Measurements from ENCODE around the gene COL6A2.

The COL6A2 gene

DNA sequence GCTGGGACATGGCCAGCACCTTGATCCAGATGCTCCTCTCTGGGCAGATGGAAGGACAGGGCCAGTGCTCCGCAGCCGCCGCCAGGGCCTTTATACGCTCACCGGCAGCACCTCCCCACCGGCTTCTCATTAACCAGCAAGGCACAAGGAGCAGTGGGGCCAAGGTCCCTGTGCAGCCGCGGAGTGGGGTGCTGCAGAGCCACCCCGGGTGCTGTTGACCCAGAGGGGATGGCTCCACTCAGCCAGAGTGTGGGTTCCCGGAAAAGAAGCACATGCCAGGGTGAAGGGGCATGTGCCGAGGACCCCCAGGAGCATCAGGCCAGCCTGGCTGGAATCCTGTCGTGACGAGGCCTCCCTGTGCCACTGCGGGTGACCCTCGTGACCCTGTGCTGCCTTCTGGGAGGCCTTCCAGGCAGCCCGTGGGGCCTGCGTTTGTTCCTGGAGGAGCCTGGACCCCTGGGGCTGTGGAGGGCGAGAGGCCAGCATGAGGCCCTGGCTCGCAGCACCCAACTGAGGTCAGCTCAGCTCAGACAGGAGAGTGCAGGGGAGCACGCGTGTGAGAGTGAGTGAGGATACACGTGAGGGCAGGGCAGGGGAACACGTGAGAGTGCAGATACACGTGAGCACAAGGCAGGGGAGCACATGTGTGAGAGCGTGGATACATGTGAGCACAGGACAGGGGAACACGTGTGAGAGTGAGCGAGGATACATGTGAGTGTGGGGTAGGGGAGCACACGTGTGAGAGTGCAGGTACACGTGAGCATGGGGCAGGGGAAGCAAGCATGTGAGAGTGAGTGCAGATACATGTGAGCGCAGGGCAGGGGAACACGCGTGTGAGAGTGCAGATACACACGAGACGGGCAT lies 57.8 kb downstream of the COL6A2 start, which contains the start of gene FTCD:
FTCD (minus strand) TSS at position 66 of the 864 bp plus-strand sequence; CDS start at position 10, 56 bp downstream.
- Mint-ChIP-seq H3K36me3 (ENCODE audit: insufficient read depth) (no peaks in the 10 kb centered on the region), H3K4me1 (no peaks in the 10 kb centered on the region), H3K27ac (ENCODE audit: low read depth) (no peak within 1 kb of the TSS), H3K4me3 (no peak within 1 kb of the TSS), H3K27me3 (no peaks in the 10 kb centered on the region), H3K9me3 (no peaks in the 10 kb centered on the region)
- ATAC-seq (replicated peaks; ENCODE audit: extremely low read depth, poor library complexity, severe bottlenecking) (no peak), DNase-seq (ENCODE audit: low spot score in 2 of 2) (no peak)

GRCh38 chr21:46156378-46156645 lies 58.4 kb downstream of the COL6A2 start:
- no peaks in the 10 kb centered on the region for H3K9me3 Mint-ChIP-seq
- no peaks in the 10 kb centered on the region for H3K4me1 Mint-ChIP-seq
- H3K4me3 Mint-ChIP-seq = no peak overlapping the region
- H3K27me3 Mint-ChIP-seq = no peaks in the 10 kb centered on the region
- no peak for ATAC-seq (replicated peaks; ENCODE audit: extremely low read depth, poor library complexity, severe bottlenecking)
- H3K36me3 Mint-ChIP-seq (ENCODE audit: insufficient read depth) = peaks cover 1% of the 10 kb centered on the region
- H3K27ac Mint-ChIP-seq (ENCODE audit: low read depth) = no peak overlapping the region
- DNase-seq (ENCODE audit: low spot score in 2 of 2) = no peak

- DNase-seq (ENCODE audit: low spot score in 2 of 2) (no peak), ATAC-seq (replicated peaks; ENCODE audit: extremely low read depth, poor library complexity, severe bottlenecking) (no peak)
- Mint-ChIP-seq H3K4me1 (no peaks in the 10 kb centered on the region), H3K27me3 (no peaks in the 10 kb centered on the region), H3K4me3 (no peak overlapping the region), H3K27ac (ENCODE audit: low read depth) (no peak overlapping the region), H3K36me3 (ENCODE audit: insufficient read depth) (peaks cover 1% of the 10 kb centered on the region), H3K9me3 (no peaks in the 10 kb centered on the region)
Observed at GRCh38 chr21:46156678-46157077, 58.8 kb downstream of the COL6A2 start.

DNA sequence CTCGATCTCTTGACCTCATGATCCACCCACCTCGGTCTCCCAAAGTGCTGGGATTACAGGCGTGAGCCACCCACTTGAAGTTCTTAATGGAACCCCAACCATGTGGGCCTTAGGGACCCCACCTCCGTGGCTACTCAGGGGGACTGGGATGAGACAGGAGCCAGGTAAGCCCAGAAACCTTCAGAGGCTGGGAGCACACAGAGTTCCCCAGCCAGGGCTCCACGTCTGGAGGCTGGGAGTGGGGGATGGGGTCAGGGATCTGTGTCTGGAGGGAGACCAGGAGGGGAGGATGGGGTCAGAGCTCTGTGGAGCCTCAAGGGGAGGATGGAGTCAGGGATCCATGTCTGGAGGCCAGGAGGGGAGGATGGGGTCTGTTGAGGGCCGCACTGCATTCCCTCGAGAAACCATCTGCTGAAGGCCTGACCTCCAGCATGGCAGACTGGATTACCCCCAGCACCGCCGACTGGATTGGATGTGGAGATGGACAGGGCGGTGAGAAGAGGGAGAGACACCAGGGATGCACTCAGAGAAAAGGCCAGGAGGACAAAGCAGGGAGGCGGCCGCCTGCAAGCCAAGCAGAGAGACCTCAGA lies 59.6 kb downstream of the COL6A2 start:
- no peaks in the 10 kb centered on the region for H3K9me3 Mint-ChIP-seq
- H3K4me1 Mint-ChIP-seq = no peaks in the 10 kb centered on the region
- DNase-seq (ENCODE audit: low spot score in 2 of 2) = no peak
- no peak overlapping the region for H3K4me3 Mint-ChIP-seq
- H3K27me3 Mint-ChIP-seq = no peaks in the 10 kb centered on the region
- H3K36me3 Mint-ChIP-seq (ENCODE audit: insufficient read depth) = peaks cover 3% of the 10 kb centered on the region
- no peak for ATAC-seq (replicated peaks; ENCODE audit: extremely low read depth, poor library complexity, severe bottlenecking)
- no peak overlapping the region for H3K27ac Mint-ChIP-seq (ENCODE audit: low read depth)

DNA sequence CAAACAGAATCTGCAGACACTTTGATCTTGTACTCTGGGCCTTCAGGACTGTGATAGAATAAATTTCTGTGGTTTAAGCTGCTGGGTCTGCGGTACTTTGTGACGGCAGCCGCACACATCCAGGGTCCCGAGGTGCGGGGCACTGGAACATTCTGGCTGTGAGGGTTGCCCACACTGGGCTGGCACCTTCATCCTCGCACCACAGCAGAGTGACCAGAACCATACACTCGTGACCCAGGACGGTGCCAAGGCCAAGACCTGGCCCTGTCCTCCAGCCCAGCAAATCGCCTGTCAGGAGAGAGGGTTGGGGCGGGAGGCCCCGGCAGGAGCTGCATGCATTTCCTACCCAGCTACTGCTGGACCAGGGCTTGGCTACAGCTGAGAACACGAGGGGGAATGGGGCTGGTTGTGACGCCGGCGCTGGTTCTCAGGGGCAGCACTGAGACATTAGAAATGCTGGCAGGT lies 60.1 kb downstream of the COL6A2 start:
- no peak for DNase-seq (ENCODE audit: low spot score in 2 of 2)
- Mint-ChIP-seq H3K36me3 (ENCODE audit: insufficient read depth) (peaks cover 3% of the 10 kb centered on the region), H3K27ac (ENCODE audit: low read depth) (no peak overlapping the region), H3K4me1 (no peaks in the 10 kb centered on the region), H3K9me3 (no peaks in the 10 kb centered on the region), H3K4me3 (no peak overlapping the region), H3K27me3 (no peaks in the 10 kb centered on the region)
- ATAC-seq (replicated peaks; ENCODE audit: extremely low read depth, poor library complexity, severe bottlenecking) = no peak

GRCh38 chr21:46158666-46159300 lies 60.9 kb downstream of the COL6A2 start:
- Mint-ChIP-seq H3K4me3 (no peak overlapping the region), H3K27me3 (no peaks in the 10 kb centered on the region), H3K36me3 (ENCODE audit: insufficient read depth) (peaks cover 3% of the 10 kb centered on the region), H3K27ac (ENCODE audit: low read depth) (no peak overlapping the region), H3K9me3 (no peaks in the 10 kb centered on the region), H3K4me1 (no peaks in the 10 kb centered on the region)
- no peak for DNase-seq (ENCODE audit: low spot score in 2 of 2)
- no peak for ATAC-seq (replicated peaks; ENCODE audit: extremely low read depth, poor library complexity, severe bottlenecking)

DNA sequence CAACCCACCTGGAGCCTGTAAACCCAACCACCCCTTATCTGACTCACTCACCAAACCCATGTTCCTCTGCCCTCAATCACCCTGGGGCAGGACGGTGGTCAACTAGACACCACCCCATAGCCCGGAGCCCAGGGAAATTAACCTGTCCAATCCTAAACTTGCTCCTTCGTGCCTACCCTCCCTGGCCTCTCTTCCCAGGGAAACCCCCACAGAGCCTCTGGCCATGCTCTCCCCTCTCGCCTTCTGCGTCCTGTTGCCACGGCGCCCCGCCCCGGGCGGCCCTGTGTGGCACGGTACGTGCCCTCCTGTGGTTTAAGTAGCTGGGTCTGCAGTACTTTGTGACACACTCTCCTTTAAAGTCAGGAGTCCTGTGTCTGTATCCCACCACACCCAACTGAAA lies 61.5 kb downstream of the COL6A2 start:
- Mint-ChIP-seq H3K4me3 (no peak overlapping the region), H3K27ac (ENCODE audit: low read depth) (no peak overlapping the region), H3K36me3 (ENCODE audit: insufficient read depth) (peaks cover 3% of the 10 kb centered on the region), H3K4me1 (no peaks in the 10 kb centered on the region), H3K27me3 (no peaks in the 10 kb centered on the region), H3K9me3 (no peaks in the 10 kb centered on the region)
- DNase-seq (ENCODE audit: low spot score in 2 of 2) (no peak), ATAC-seq (replicated peaks; ENCODE audit: extremely low read depth, poor library complexity, severe bottlenecking) (no peak)

DNA sequence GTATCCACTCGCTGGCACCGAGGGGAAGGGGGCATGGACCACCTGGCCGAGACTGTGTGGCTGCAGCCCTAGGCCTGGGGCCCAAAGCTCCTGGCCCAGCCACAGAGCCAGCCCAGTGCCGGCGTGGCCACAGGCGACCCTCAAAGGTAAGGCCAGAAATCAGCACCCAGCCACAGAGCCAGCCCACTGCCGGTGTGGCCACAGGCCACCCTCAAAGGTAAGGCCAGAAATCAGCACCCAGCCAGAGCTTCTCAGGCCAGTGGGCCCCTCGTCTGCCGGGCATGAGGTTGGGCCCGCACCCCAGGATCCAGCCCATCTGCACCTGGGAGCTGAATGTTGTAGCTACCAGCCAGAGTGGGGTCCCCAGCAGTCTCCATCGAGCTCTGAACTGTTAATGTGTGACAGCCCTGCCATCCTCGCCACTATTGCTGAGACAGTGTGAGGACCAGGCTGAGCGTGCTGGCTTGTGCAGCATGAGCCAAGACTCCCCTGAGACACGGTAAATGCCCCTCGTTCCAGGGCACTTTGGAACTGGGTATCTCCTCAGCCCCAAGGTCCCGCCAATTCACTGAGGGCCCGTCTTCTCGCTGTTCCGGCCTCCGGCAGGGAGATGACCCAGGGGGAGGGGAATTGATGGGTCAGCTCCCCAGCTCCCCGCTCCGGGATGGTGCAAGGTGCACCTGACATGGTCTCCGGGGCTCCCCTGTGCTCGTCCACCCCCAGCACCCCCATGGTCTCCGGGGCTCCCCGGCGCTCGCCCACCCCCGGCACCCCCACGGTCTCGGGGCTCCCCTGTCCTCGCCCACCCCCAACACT lies 62.1 kb downstream of the COL6A2 start:
- DNase-seq (ENCODE audit: low spot score in 2 of 2) (no peak), ATAC-seq (replicated peaks; ENCODE audit: extremely low read depth, poor library complexity, severe bottlenecking) (peak; percentile 40)
- Mint-ChIP-seq H3K9me3 (no peaks in the 10 kb centered on the region), H3K4me1 (no peaks in the 10 kb centered on the region), H3K4me3 (no peak overlapping the region), H3K27ac (ENCODE audit: low read depth) (no peak overlapping the region), H3K36me3 (ENCODE audit: insufficient read depth) (peaks cover 3% of the 10 kb centered on the region), H3K27me3 (no peaks in the 10 kb centered on the region)

DNA sequence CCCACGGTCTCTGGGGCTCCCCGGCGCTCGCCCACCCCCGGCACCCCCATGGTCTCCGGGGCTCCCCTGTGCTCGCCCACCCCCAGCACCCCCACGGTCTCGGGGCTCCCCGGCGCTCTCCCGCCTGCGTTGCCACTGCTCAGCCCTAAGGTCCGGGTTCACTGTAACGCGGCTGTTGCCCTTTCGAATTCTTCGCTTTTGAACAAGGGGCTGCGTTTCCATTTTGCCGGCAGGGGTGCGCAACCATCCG lies 62.7 kb downstream of the COL6A2 start:
- ATAC-seq (replicated peaks; ENCODE audit: extremely low read depth, poor library complexity, severe bottlenecking) (no peak), DNase-seq (ENCODE audit: low spot score in 2 of 2) (no peak)
- Mint-ChIP-seq H3K4me1 (no peaks in the 10 kb centered on the region), H3K9me3 (no peaks in the 10 kb centered on the region), H3K27me3 (no peaks in the 10 kb centered on the region), H3K4me3 (peak overlapping the region; percentile 54), H3K27ac (ENCODE audit: low read depth) (no peak overlapping the region), H3K36me3 (ENCODE audit: insufficient read depth) (peaks cover 3% of the 10 kb centered on the region)

- DNase-seq (ENCODE audit: low spot score in 2 of 2) (no peak), ATAC-seq (replicated peaks; ENCODE audit: extremely low read depth, poor library complexity, severe bottlenecking) (peak; percentile 28)
- Mint-ChIP-seq H3K27ac (ENCODE audit: low read depth) (no peak overlapping the region), H3K4me3 (peak overlapping the region; percentile 54), H3K4me1 (no peaks in the 10 kb centered on the region), H3K9me3 (no peaks in the 10 kb centered on the region), H3K36me3 (ENCODE audit: insufficient read depth) (peaks cover 3% of the 10 kb centered on the region), H3K27me3 (no peaks in the 10 kb centered on the region)
Observed at GRCh38 chr21:46160907-46161632, 63.2 kb downstream of the COL6A2 start.

- Mint-ChIP-seq H3K4me3 (no peak overlapping the region), H3K9me3 (no peaks in the 10 kb centered on the region), H3K4me1 (no peaks in the 10 kb centered on the region), H3K36me3 (ENCODE audit: insufficient read depth) (peaks cover 3% of the 10 kb centered on the region), H3K27ac (ENCODE audit: low read depth) (no peak overlapping the region), H3K27me3 (no peaks in the 10 kb centered on the region)
- no peak for DNase-seq (ENCODE audit: low spot score in 2 of 2)
- ATAC-seq (replicated peaks; ENCODE audit: extremely low read depth, poor library complexity, severe bottlenecking) = no peak
Observed at GRCh38 chr21:46161633-46162592, 64.0 kb downstream of the COL6A2 start.

Data from central memory CD8-positive, alpha-beta T cell (primary cell).